CD4-positive, alpha-beta T cell treated with Interleukin-4 for 4 hours (primary cell): ENCODE results near the gene USP48.
"Not testable (repeated sequence)": the region's sequence is repeated elsewhere in the genome, so short reads cannot be mapped to it uniquely, and the experiment has no call there.

Experiments used
- DNase-seq: peaks from one replicate; pipeline ENCODE4 v3.0.0-alpha.2; 2020

USP48 gene

GRCh38 chr1:21648352-21648730 lies 134.6 kb downstream of the USP48 start:
- no peak for DNase-seq

- DNase-seq: no peak
Observed at GRCh38 chr1:21647431-21648351, 135.3 kb downstream of the USP48 start.

GRCh38 chr1:21645550-21645949 lies 137.4 kb downstream of the USP48 start:
- DNase-seq: no peak

GRCh38 chr1:21644906-21645305 lies 138.0 kb downstream of the USP48 start:
- no peak for DNase-seq

- no peak for DNase-seq
Observed at GRCh38 chr1:21644348-21644747, 138.6 kb downstream of the USP48 start.

- no peak for DNase-seq
Observed at GRCh38 chr1:21643624-21644023, 139.3 kb downstream of the USP48 start.

- no peak for DNase-seq
Observed at GRCh38 chr1:21641967-21642739, 140.8 kb downstream of the USP48 start.

- DNase-seq: no peak
Observed at GRCh38 chr1:21641537-21641936, 141.4 kb downstream of the USP48 start.

GRCh38 chr1:21641076-21641475 lies 141.9 kb downstream of the USP48 start:
- no peak for DNase-seq

- no peak for DNase-seq
Observed at GRCh38 chr1:21640653-21641052, 142.3 kb downstream of the USP48 start.

- DNase-seq: no peak
Observed at GRCh38 chr1:21639594-21640041, 143.3 kb downstream of the USP48 start.

GRCh38 chr1:21638531-21639341 lies 144.2 kb downstream of the USP48 start:
- DNase-seq: no peak

GRCh38 chr1:21637514-21637913 lies 145.4 kb downstream of the USP48 start:
- DNase-seq: no peak

- no peak for DNase-seq
Observed at GRCh38 chr1:21636029-21636428, 146.9 kb downstream of the USP48 start.

GRCh38 chr1:21634806-21635535 lies 148.0 kb downstream of the USP48 start:
- no peak for DNase-seq

GRCh38 chr1:21633992-21634805 lies 148.8 kb downstream of the USP48 start:
- DNase-seq: no peak

GRCh38 chr1:21633141-21633755 lies 149.7 kb downstream of the USP48 start:
- DNase-seq: no peak

GRCh38 chr1:21631944-21632887 lies 150.7 kb downstream of the USP48 start:
- no peak for DNase-seq

- not testable (repeated sequence) for DNase-seq
Observed at GRCh38 chr1:21631590-21631943, 151.4 kb downstream of the USP48 start.
